ENCODE measurements around the gene DHRS9.
A peak's percentile ranks its signal among the peaks of the same experiment; 100 is the strongest.
"Not testable (repeated sequence)": the region's sequence is repeated elsewhere in the genome, so short reads cannot be mapped to it uniquely, and the experiment has no call there.

The DHRS9 gene

GRCh38 chr2:169119123-169119760 is 49.9 kb downstream of the DHRS9 start:
- no peak overlapping the region for H3K4me3 ChIP-seq (ENCODE audit: low read length)
- no peak overlapping the region for H3K9ac ChIP-seq (ENCODE audit: low read length)
- H3K4me1 ChIP-seq (ENCODE audit: control insufficient read depth, low read depth, low read length): no peaks in the 10 kb centered on the region
- H3K9me3 ChIP-seq (ENCODE audit: control insufficient read depth, low read depth, low read length): no peaks in the 10 kb centered on the region
- H3K27ac ChIP-seq (ENCODE audit: low read length): no peak overlapping the region
- H3K27me3 ChIP-seq (ENCODE audit: control insufficient read depth, insufficient read depth, low read length): no peaks in the 10 kb centered on the region
- no peaks in the 10 kb centered on the region for H3K36me3 ChIP-seq (ENCODE audit: control insufficient read depth, low read depth, low read length)

GRCh38 chr2:169119851-169120250 is 50.5 kb downstream of the DHRS9 start:
- H3K9me3 ChIP-seq (ENCODE audit: control insufficient read depth, low read depth, low read length): no peaks in the 10 kb centered on the region
- no peak overlapping the region for H3K4me3 ChIP-seq (ENCODE audit: low read length)
- H3K36me3 ChIP-seq (ENCODE audit: control insufficient read depth, low read depth, low read length): no peaks in the 10 kb centered on the region
- H3K9ac ChIP-seq (ENCODE audit: low read length): no peak overlapping the region
- H3K27ac ChIP-seq (ENCODE audit: low read length): no peak overlapping the region
- H3K4me1 ChIP-seq (ENCODE audit: control insufficient read depth, low read depth, low read length): no peaks in the 10 kb centered on the region
- H3K27me3 ChIP-seq (ENCODE audit: control insufficient read depth, insufficient read depth, low read length): no peaks in the 10 kb centered on the region

GRCh38 chr2:169129703-169130243 is 60.4 kb downstream of the DHRS9 start:
- no peaks in the 10 kb centered on the region for H3K36me3 ChIP-seq (ENCODE audit: control insufficient read depth, low read depth, low read length)
- H3K4me1 ChIP-seq (ENCODE audit: control insufficient read depth, low read depth, low read length): no peaks in the 10 kb centered on the region
- H3K4me3 ChIP-seq (ENCODE audit: low read length): no peak overlapping the region
- H3K27me3 ChIP-seq (ENCODE audit: control insufficient read depth, insufficient read depth, low read length): no peaks in the 10 kb centered on the region
- no peak overlapping the region for H3K9ac ChIP-seq (ENCODE audit: low read length)
- no peak overlapping the region for H3K27ac ChIP-seq (ENCODE audit: low read length)
- H3K9me3 ChIP-seq (ENCODE audit: control insufficient read depth, low read depth, low read length): no peaks in the 10 kb centered on the region

GRCh38 chr2:169131587-169132512 is 62.5 kb downstream of the DHRS9 start:
- Histone ChIP-seq H3K27me3 (ENCODE audit: control insufficient read depth, insufficient read depth, low read length) (no peaks in the 10 kb centered on the region), H3K4me3 (ENCODE audit: low read length) (no peak overlapping the region), H3K4me1 (ENCODE audit: control insufficient read depth, low read depth, low read length) (no peaks in the 10 kb centered on the region), H3K9ac (ENCODE audit: low read length) (no peak overlapping the region), H3K9me3 (ENCODE audit: control insufficient read depth, low read depth, low read length) (no peaks in the 10 kb centered on the region), H3K36me3 (ENCODE audit: control insufficient read depth, low read depth, low read length) (no peaks in the 10 kb centered on the region), H3K27ac (ENCODE audit: low read length) (no peak overlapping the region)

GRCh38 chr2:169134272-169134671 is 64.9 kb downstream of the DHRS9 start:
- H3K36me3 ChIP-seq (ENCODE audit: control insufficient read depth, low read depth, low read length); H3K4me1 ChIP-seq (ENCODE audit: control insufficient read depth, low read depth, low read length); H3K9me3 ChIP-seq (ENCODE audit: control insufficient read depth, low read depth, low read length); H3K27ac ChIP-seq (ENCODE audit: low read length); H3K9ac ChIP-seq (ENCODE audit: low read length); H3K27me3 ChIP-seq (ENCODE audit: control insufficient read depth, insufficient read depth, low read length); H3K4me3 ChIP-seq (ENCODE audit: low read length): not testable (repeated sequence)

- H3K9ac ChIP-seq (ENCODE audit: low read length); H3K27ac ChIP-seq (ENCODE audit: low read length): not testable (repeated sequence)
These were observed 67.1 kb downstream of the DHRS9 start for GRCh38 chr2:169136428-169136827.

GRCh38 chr2:169136885-169137534 is 67.6 kb downstream of the DHRS9 start:
- Histone ChIP-seq H3K4me3 (ENCODE audit: low read length) (no peak overlapping the region), H3K9me3 (ENCODE audit: control insufficient read depth, low read depth, low read length) (no peaks in the 10 kb centered on the region), H3K4me1 (ENCODE audit: control insufficient read depth, low read depth, low read length) (peaks cover 20% of the 10 kb centered on the region), H3K9ac (ENCODE audit: low read length) (no peak overlapping the region), H3K36me3 (ENCODE audit: control insufficient read depth, low read depth, low read length) (no peaks in the 10 kb centered on the region), H3K27me3 (ENCODE audit: control insufficient read depth, insufficient read depth, low read length) (no peaks in the 10 kb centered on the region), H3K27ac (ENCODE audit: low read length) (no peak overlapping the region)

More at GRCh38 chr2:169136428-169136827, 67.1 kb downstream of the DHRS9 start:
- H3K27me3 ChIP-seq (ENCODE audit: control insufficient read depth, insufficient read depth, low read length); H3K9me3 ChIP-seq (ENCODE audit: control insufficient read depth, low read depth, low read length); H3K36me3 ChIP-seq (ENCODE audit: control insufficient read depth, low read depth, low read length); H3K4me3 ChIP-seq (ENCODE audit: low read length): not testable (repeated sequence)
- peaks cover 20% of the 10 kb centered on the region for H3K4me1 ChIP-seq (ENCODE audit: control insufficient read depth, low read depth, low read length)

GRCh38 chr2:169137924-169138323 is 68.6 kb downstream of the DHRS9 start:
- Histone ChIP-seq H3K9ac (ENCODE audit: low read length) (no peak overlapping the region), H3K36me3 (ENCODE audit: control insufficient read depth, low read depth, low read length) (no peaks in the 10 kb centered on the region), H3K4me3 (ENCODE audit: low read length) (no peak overlapping the region), H3K9me3 (ENCODE audit: control insufficient read depth, low read depth, low read length) (no peaks in the 10 kb centered on the region), H3K4me1 (ENCODE audit: control insufficient read depth, low read depth, low read length) (peaks cover 20% of the 10 kb centered on the region), H3K27ac (ENCODE audit: low read length) (no peak overlapping the region), H3K27me3 (ENCODE audit: control insufficient read depth, insufficient read depth, low read length) (no peaks in the 10 kb centered on the region)

GRCh38 chr2:169139145-169139544 is 69.8 kb downstream of the DHRS9 start:
- Histone ChIP-seq H3K4me1 (ENCODE audit: control insufficient read depth, low read depth, low read length) (peaks cover 20% of the 10 kb centered on the region), H3K27me3 (ENCODE audit: control insufficient read depth, insufficient read depth, low read length) (no peaks in the 10 kb centered on the region), H3K4me3 (ENCODE audit: low read length) (no peak overlapping the region)

GRCh38 chr2:169139993-169140767 is 70.8 kb downstream of the DHRS9 start:
- no peak overlapping the region for H3K9ac ChIP-seq (ENCODE audit: low read length)
- H3K4me3 ChIP-seq (ENCODE audit: low read length): peak overlapping the region; percentile 12
- H3K9me3 ChIP-seq (ENCODE audit: control insufficient read depth, low read depth, low read length): no peaks in the 10 kb centered on the region
- no peaks in the 10 kb centered on the region for H3K27me3 ChIP-seq (ENCODE audit: control insufficient read depth, insufficient read depth, low read length)
- H3K27ac ChIP-seq (ENCODE audit: low read length): no peak overlapping the region
- H3K36me3 ChIP-seq (ENCODE audit: control insufficient read depth, low read depth, low read length): no peaks in the 10 kb centered on the region
- peaks cover 20% of the 10 kb centered on the region for H3K4me1 ChIP-seq (ENCODE audit: control insufficient read depth, low read depth, low read length)

More at GRCh38 chr2:169139145-169139544, 69.8 kb downstream of the DHRS9 start:
- Histone ChIP-seq H3K27ac (ENCODE audit: low read length) (no peak overlapping the region), H3K9ac (ENCODE audit: low read length) (no peak overlapping the region), H3K36me3 (ENCODE audit: control insufficient read depth, low read depth, low read length) (no peaks in the 10 kb centered on the region), H3K9me3 (ENCODE audit: control insufficient read depth, low read depth, low read length) (no peaks in the 10 kb centered on the region)

Data from iPS-18a (cell line).